CD4-positive, alpha-beta T cell treated with Interleukin-15 for 4 hours (primary cell): ENCODE data around the gene HOXC11.

Experiments used
- DNase-seq: peaks from one replicate; pipeline ENCODE4 v3.0.0-alpha.2; 2020; ENCODE audit warnings: low spot score

Gene HOXC11

DNA sequence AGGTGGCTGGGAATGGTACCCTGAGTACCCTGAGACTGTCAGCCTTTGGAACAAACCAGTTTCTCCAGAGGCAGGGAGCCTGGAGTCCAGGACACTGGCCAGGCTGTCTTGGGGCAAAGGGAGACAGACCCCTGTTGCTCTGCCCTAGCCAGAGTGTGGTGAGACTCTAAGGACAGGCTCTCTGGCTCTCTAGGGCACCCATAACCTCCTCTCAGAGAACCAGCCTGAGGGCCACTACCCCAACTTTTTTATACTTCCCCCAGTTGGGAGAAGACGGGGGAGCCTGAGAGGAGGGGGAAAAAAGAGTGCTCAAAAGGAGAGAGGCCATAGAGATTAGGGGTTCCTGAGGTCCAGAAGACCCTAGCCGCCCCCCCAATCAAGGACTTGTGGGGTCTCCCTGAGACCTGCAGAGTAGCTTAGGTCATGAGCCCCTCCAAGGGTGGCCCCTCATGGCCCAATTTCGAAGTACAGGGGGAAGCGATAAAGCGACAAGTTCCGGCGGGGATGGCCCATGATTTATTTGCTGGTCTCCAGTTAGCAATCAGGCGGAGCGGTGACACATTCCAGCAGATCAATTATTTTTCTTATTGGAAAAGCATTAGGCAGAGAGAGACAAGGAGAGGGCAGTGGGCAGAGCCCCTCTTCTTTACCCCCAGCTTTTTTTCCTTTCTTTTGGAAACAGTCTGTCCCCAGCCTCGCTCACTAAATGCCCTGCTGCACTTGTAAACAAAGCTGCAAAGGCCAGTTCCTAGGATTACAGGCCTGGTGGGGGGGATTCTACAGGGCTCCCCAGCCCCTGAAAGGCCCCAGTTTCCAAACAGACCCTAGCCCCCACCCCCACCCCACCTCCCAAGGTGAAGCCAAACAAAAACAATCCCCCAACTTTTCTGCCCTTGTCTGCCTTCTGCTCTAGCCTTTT is 37.4 kb downstream of the HOXC11 start:
- DNase-seq: no peak

DNA sequence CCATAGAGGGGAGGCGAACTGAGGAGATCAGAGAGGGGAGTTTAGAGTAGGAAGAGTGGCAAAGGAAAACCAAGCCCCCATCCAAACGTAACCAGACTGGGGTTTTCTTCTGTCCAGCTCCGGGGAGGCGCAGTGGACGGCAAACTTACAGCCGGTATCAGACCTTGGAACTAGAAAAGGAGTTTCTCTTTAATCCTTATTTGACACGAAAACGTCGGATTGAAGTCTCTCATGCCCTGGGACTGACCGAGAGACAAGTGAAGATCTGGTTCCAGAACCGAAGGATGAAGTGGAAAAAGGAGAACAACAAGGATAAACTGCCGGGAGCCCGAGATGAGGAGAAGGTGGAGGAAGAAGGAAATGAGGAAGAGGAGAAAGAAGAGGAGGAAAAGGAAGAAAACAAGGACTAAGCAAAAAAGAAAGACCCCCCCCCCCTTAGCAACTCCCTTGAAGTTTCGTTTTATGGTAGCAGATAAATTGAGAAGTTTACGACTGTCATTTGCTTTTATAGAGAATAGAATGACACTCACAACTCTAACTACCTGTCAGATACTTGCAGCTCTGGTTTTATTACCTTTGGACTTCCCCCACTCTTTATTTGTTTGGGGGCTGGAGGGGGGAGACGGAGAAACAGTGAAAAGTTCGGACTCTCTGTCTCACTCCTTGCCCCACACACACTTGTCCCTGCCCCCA is 38.2 kb downstream of the HOXC11 start:
- DNase-seq: no peak

DNA sequence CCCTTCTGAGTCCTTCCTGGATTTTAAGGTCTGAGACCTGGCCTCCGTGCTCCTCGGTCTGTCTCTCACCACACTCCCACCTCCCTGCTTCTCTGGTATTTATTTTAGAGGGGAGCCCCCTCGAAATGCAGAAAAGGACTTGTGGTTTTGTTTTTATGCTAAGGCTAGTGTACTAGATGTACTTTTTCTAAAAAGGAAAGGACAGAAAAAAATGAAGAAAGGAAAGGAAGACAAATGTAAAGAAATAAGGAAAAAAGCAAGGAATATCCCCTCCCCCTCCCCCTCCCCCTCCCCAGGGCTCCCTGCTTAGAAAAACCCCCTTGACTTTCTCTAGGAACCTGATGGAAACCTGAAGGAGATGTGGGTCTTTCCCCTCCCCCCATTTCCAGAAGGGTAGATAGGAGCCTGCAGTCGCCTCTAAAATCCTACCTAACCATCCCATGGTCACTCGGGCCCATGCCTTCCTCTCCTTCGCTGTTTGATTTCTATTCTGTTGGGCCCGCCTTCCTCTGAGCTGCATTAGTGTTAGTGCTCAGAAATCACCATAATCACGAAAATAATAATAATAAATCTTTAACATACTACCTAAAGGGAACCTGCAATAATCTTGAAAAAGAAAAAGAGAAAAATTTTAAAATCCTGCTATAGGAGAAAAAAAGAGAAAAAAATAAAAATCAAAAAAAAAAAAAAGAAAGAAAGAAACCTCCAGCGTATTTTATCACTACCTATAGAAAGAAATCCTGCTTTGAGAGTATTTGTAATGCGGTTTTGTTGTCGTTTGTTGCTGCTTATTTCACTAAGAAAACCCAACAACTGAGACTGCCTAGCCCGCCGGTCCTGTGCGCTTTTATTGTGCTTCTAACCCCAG is 39.0 kb downstream of the HOXC11 start:
- no peak for DNase-seq

DNA sequence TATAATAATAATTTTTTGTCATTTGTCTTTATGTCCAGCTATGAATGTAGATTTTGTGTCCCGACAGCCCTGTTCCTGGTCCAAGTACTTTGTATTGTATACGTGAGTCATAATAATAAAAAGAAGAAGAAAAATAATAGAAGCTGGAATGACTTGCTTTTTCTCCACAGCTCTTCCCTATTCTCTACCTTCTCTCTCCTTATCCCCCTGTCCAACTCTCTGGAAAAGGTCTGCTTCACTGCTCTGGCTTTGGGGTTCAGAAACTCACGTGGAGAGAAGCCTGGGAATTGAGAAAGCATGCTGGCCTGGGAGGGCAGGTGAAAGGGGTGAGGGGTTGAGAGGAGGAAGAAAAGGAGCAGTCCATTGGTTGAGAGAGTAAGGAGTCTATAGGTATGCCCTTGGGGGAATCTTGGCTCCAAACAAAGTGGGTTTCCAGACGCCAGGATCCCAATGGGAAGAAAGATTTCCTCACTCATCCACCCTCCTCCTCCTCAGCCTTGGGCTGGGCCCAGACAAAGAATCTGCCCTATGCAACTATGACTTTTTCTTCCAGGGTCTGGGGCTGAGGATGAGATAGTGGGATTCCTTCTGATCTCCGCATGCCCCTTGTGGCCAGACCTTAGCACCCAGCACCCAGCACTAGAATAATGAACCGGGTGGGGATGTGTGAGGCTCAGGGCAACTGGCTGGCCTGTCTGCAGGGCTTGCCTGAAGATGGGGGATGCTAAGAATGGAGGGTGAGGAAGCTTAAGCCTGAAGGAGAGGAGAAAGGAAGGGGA is 39.9 kb downstream of the HOXC11 start:
- DNase-seq: no peak

DNA sequence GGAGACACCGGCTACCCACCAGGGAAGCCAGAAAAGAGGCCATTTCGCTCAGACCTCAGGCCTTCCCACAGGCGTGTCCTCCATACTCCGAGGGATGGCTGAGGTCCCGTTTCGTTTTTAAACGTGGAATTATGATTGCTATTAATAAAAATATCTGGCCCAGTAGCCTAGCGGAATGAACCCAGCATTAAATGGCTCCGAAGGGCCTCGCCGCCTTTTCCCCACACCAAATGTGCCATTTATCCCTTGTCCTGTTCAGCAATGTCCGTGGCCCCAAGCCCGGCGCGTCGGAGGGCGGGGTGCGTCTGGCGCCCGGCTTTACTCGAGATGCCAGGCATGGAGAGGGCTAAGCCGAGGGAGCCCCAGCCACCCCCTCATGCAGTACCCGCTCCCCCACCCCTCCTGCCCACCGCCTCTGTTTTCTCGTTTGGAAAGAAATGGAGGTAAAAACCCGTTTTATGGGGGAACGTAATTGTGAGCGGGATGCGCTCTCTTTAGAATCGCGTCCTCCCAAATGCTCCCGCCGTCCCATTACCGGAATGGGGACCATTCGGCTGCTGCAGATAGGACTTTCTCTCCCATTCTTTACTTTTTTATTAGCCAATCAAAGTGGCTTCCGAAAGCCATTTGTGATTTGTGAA is 41.6 kb downstream of the HOXC11 start:
- DNase-seq: no peak

DNA sequence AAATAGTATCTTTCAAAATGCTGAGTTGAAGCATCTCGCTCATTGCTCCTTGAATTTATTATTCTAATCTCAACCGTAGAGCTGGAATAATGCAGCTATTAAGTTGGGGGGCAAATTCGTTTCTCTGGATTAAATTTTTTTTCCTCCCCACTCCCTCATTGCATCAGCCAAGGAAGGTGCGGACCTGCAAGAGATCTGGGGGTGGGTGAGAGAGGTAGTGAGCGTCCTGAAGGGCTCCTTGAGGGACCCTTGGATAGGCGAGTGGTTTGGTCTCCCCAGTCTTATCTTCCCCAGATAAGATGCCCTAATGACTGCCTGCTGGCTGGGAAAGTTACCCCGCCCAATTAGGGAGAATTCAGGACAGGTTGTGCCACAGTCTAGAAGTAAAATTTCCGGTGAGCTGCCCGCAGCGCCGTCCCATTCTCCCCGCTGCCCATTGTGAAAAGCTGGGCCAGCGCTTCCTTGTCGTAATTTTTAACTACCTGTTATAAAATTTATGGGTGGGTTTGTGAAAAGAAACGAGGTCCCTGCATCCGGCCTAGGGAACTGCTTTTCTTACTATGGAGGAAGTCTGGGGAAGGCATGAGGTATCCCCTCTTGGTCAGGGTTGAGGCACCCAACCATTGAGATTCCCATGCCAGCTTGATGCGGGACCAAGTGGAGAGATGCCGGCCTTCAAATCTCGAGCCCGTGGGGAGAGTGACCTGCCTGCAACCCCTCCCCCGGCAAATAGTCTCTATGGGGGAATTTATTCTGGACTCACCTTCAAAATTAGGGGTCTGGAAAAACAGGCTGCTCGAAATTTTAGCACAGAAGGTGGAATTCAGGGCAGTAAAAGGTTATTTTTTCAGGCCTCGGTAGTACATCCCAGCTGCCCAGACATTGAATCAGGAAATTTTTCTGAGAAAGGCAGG is 42.3 kb downstream of the HOXC11 start:
- no peak for DNase-seq

DNA sequence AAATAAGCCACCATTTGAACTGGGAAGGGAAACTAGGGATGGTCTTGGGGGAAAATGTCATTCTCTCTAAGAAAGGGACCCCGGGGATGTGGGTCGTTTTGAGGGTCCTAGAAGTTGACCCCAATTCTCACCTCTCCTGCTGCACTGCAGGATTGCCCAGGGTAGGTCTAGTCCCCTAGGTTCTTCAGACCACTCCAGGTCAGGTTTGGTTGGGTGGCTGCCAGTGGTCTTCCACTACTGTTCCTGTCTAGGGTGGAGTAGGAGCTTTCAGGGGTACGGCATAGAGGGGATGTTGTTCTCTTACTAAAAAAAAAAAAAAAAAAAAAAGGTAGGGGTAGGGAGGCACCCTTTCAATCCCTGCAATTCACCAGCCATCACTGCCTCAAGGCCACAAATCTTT is 43.1 kb downstream of the HOXC11 start:
- no peak for DNase-seq

DNA sequence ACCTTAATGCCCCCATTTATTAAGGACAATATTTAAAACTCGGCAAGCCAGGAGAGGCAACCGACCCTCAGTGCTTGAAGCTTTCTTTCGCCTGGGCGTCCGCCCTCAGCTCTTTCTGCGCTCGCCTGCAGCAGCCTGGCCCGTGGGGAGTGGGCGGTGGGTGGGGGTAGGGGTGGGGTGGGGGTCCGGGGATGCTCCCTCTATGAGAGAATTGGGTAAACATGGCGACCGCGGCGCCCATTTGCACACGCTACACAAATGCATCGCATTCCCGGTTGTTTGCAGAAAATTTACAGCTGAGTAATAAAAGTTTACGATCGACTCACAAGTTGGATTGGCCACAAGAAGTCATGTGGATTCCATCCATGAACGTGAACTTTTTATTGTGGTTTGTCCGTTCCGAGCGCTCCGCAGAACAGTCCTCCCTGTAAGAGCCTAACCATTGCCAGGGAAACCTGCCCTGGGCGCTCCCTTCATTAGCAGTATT is 43.6 kb downstream of the HOXC11 start:
- no peak for DNase-seq

DNA sequence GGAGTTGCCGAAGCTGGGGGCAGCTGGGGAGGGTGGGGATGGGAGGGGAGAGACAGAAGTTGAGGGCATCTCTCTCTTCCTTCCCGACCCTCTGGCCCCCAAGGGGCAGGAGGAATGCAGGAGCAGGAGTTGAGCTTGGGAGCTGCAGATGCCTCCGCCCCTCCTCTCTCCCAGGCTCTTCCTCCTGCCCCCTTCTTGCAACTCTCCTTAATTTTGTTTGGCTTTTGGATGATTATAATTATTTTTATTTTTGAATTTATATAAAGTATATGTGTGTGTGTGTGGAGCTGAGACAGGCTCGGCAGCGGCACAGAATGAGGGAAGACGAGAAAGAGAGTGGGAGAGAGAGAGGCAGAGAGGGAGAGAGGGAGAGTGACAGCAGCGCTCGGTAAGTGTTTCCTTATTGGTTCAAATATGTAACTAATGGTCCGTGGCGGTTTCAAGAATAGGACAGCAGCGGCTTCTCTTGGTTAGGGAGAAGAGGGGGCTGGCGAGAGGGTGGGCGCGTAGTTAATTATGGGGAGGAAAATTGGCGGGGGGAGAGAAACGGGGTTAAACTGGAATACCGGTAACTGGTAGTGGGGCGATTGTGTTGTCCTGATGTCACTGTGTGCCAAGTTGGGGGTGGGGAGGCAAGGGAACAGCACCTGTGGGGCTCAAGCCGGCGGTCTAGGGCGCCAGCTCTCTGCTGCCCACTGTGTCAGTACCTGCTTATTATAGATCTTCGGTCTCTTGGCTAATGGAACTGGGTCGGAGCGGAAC is 44.3 kb downstream of the HOXC11 start:
- no peak for DNase-seq

DNA sequence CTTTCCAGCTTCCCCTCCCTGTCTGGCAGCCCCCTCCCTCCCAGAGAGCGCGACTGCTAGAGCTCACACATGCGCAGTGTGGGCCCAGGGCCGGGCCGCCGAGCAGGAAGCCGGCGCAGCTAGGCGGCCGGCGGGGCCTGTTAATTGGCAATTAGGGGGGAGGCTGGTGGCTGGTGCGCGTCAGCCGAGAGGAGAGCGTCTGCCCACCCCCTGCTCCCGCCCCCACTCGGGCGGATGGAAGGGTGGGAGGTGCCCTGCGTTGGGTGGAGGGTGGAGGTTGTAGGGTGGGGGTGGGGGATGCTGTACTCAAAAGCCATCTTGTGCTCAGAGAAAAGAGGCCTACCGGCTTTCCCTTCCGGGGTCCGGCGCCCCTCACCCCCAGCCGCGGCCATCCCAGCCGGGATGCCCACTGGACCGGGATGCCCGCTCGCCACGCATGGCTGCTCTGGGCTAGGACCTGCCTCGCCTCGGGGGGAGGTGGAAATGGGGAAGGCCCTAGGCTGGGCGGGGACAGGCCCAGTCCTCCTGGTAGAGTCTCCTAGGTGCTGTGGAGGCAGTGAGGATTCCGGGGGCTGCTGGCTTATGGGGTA is 45.0 kb downstream of the HOXC11 start:
- DNase-seq: peak; percentile 76

DNA sequence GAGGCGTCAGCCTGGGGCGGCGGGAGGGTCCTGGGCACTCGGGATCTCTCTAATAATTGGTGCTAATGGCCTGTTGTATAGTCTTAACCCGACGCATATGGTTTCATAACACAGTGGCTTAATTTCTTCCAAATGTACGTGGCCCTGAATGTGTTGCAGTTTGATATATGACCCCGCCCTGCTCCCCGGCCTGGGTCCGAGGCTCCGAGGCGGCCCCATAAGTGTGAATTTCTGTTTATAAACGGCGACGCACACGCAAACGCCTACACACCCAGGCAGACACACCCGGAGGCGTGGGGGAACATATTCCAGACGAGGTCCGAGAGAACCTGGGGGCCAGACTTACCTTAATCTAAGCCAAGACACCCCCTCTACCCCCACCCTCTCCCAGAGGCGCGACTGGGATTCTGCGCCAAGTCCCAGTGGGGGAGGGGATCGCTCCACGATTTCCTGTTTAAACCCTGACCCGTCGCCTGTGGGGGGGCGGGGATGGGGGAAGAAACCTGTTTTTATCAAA is 45.6 kb downstream of the HOXC11 start:
- DNase-seq: no peak

DNA sequence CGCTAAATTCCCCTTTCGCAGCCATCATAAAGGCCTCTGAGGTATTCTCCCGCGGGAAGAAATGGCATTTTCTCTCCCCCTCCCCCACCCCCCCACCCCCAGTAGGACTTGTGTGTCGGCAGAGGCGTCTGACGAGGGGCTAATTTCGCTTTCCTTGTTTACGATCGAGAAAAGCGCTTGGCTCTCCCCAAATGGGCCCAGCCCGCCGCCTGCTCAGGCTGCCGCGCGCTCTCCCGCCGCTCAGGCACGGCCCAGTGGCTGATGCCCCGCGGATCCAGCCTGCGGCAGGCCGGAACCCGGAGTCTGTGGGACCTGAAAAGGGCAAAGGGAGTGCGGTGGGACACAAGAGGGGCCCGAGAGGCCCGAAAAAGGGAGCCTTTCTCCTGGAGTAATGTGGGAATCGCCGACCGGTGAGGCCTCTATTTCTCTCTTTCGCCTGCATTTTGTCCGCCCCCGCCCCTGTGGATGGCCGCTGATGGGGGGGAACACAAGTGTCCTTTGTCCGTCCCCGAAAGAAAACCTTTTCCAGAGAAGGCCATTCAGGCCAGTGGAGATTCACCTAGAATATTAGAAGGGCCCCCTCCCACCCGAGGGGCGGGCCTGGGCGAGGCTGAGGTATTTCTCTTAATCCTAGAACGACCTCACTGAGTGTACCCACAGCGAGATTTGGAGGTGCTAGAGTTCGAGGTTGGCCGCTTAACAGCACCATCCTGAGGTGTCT is 46.3 kb downstream of the HOXC11 start:
- no peak for DNase-seq

DNA sequence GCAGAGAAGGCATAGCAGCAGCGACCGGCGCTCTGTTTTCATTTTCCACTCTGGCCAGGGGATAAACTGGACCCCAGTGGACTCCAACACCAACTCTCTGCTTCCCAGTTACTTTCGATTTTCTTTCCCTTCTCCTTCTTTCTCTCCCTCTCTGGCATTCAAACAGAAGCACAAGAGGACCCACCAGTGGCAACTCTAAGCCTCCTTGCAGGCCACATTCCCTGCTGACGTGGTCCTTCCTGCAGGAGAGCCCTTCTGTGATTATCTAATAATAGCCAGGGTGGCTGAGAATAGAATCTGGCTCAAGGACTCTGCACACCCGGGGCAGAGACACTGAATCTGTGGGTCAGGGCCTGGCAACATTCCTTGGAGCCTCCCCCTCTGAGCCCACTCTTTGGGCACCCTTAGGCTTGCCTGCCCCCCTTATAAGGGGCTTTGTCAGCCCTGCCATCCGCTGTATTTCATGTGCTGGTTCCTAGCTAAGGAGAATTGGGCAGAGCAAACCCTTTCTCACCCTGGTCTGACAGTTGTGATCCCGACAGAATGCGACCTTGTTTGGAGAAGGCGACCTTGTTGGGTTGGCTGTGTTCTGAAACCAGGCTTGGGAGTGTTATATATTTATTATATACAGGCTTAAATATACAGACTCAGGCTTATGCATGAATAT is 47.1 kb downstream of the HOXC11 start:
- no peak for DNase-seq

DNA sequence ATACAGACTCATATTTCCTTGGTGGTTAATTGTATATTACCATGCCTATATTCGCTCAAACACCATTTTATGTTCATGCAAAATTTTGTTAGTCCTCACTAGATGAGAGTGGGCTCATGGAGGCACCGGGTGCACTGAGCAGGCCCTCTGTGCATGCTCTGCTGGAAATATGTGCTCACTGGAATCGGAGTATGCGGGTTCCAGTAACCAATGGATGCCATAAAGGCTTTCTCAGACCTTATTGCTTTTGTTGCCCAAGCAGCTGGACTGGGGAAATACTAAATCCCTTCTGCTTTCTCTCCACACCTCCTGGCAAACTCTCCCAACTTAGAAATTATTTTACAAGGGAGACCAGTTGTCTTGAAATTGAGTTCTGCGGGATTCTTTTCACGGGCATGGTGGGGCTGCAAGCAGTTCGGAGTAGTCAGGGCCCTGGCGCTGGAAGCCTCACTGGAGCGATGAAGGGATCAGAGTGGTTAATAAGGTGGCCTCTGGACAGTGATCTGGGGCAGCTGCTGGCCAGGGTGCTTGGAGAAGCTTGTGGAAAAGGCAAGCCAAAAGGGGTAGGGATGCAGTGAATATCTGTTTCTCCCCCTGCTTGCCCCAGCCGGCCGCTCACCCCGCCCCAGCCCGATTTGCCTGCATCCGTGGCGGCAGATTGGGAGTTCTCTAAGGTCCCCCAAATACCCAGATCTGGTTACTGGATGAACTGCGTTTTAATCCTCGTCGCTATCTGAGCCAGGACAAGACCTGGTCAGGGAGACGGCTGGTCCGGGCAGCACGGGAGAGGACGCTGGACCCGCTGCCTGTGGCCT is 47.9 kb downstream of the HOXC11 start:
- DNase-seq: no peak

DNA sequence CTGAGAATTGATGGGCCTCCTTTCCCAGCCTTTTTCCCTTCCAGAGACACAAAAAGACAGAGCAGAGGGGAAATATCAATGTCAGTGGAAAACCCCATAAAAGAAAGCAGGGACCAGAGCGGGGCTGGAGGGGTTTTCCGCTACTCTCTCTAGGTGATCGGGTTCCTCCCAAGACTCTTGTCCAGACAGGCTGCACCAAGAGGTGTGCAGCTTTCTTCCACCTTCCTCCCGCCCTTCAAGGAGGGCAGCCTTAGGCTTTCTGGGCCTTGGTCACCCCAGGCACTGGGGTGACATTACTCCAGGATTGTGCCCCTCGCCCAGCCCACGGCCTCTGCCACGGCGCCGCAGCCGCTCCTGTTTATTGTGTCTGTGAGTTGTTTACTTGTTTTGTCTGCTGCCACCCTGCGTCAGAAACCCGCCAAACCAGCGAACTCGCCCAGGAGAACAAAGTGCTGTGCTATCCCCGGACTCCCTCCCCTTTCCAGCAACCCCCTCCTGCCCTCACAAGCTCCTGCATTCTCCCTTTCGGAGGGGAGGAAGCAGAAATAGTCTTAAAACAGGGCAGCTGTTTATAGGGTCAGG is 48.6 kb downstream of the HOXC11 start:
- DNase-seq: no peak
